SK-N-SH treated with all-trans-retinoic acid at 6 μM for 48 hours (cell line): Measurements from ENCODE around the gene ADAM10.

Experiments used
- ARNTL ChIP-seq: fragments of 450-650 bp; formaldehyde crosslinking; IDR thresholded peaks from 2 replicates; pipeline ENCODE4 v1.5.0; 2020; ENCODE audit warnings: low read depth, mild to moderate bottlenecking, moderate library complexity, borderline replicate concordance
- GLIS3 ChIP-seq: fragments of 250-450 bp; sonication (Bioruptor Pico); IDR thresholded peaks from 2 replicates; pipeline ENCODE4 v1.5.0; 2020; ENCODE audit warnings: mild to moderate bottlenecking, moderate library complexity
- ISL1 ChIP-seq: fragments of 250-450 bp; sonication (Bioruptor Pico); IDR thresholded peaks from 2 replicates; pipeline ENCODE4 v2.1.2; 2022; ENCODE audit warnings: mild to moderate bottlenecking, moderate library complexity
- OSR1 ChIP-seq: fragments of 250-450 bp; sonication (Bioruptor Pico); IDR thresholded peaks from 2 replicates; pipeline ENCODE4 v1.8.0; 2022; ENCODE audit warnings: moderate library complexity, mild to moderate bottlenecking, inconsistent platforms
- RARB ChIP-seq: fragments of 250-450 bp; sonication (Bioruptor Pico); IDR thresholded peaks from 2 replicates; pipeline ENCODE4 v1.8.0; 2021; ENCODE audit warnings: mild to moderate bottlenecking, moderate library complexity
- ZFP3 ChIP-seq: fragments of 250-450 bp; sonication (Bioruptor Pico); IDR thresholded peaks from 2 replicates; pipeline ENCODE4 v1.5.0; 2020; ENCODE audit warnings: mild to moderate bottlenecking, moderate library complexity
- ZFP30 ChIP-seq: fragments of 450-650 bp; formaldehyde crosslinking; IDR thresholded peaks from 2 replicates; pipeline ENCODE4 v1.5.0; 2022; ENCODE audit warnings: mild to moderate bottlenecking, moderate library complexity
- TF ChIP-seq, protein P1 (sequence below): fragments of 250-450 bp; sonication (Bioruptor Pico); IDR thresholded peaks from 2 replicates; pipeline ENCODE4 v1.8.0; 2020; ENCODE audit warnings: mild to moderate bottlenecking, moderate library complexity, borderline replicate concordance

DNA sequence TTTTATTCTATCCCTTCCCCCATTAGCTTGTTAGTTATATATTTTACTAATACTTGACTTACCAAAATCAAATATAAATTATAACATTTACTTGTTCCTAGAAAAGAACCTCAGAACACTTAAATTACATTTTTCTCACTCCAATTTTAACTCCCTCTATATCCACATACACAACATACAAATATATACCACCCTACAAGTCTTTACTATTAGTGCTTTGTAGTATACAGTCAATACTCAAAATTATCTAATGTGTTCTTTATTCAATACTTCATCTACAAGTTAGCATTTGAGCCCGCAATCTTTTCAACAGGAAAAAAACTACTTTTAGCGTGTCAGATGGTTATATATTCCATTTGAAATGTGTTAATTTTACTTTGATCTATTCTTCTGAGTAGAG lies 100.3 kb downstream of the ADAM10 start:
- TF ChIP-seq ZFP3 (CRISPR knock-in tag) (no peak), ARNTL (CRISPR knock-in tag) (no peak), OSR1 (CRISPR knock-in tag) (no peak), RARB (no peak), GLIS3 (CRISPR knock-in tag) (no peak), ISL1 (no peak), ZFP30 (CRISPR knock-in tag) (no peak)
- TF ChIP-seq, protein P1, sequence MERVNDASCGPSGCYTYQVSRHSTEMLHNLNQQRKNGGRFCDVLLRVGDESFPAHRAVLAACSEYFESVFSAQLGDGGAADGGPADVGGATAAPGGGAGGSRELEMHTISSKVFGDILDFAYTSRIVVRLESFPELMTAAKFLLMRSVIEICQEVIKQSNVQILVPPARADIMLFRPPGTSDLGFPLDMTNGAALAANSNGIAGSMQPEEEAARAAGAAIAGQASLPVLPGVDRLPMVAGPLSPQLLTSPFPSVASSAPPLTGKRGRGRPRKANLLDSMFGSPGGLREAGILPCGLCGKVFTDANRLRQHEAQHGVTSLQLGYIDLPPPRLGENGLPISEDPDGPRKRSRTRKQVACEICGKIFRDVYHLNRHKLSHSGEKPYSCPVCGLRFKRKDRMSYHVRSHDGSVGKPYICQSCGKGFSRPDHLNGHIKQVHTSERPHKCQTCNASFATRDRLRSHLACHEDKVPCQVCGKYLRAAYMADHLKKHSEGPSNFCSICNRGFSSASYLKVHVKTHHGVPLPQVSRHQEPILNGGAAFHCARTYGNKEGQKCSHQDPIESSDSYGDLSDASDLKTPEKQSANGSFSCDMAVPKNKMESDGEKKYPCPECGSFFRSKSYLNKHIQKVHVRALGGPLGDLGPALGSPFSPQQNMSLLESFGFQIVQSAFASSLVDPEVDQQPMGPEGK (CRISPR knock-in tag): no peak
